OCI-LY1 (cell line): ENCODE data around the gene SETD5.

Experiments
- H2AFZ ChIP-seq: fragments of 200-600 bp; sonication (generic), shearing (Covaris generic); 2 replicates; pipeline ENCODE4 v1.6.0; 2014; ENCODE audit warnings: antibody characterized with exemption, mild to moderate bottlenecking, low read length
- H3F3A ChIP-seq: fragments of 200-600 bp; sonication (generic), shearing (Covaris generic); 2 replicates; pipeline ENCODE4 v1.6.0; 2014; ENCODE audit warnings: mild to moderate bottlenecking, antibody characterized with exemption, low read length, moderate library complexity; ENCODE audit not compliant: insufficient read depth
- H3K27ac ChIP-seq: fragments of 200-600 bp; sonication (generic); 2 replicates; pipeline ENCODE4 v1.5.1; 2014; ENCODE audit warnings: low read length, mixed run types, mild to moderate bottlenecking, low read depth; ENCODE audit not compliant: poor library complexity, severe bottlenecking
- H3K27me3 ChIP-seq: fragments of 200-600 bp; sonication (generic); 2 replicates; pipeline ENCODE4 v1.6.0; 2014; ENCODE audit warnings: antibody characterized with exemption, mild to moderate bottlenecking, low read length, moderate library complexity; ENCODE audit not compliant: insufficient read depth
- H3K36me3 ChIP-seq: fragments of 200-600 bp; sonication (generic); 2 replicates; pipeline ENCODE4 v1.6.1; 2014; ENCODE audit warnings: mild to moderate bottlenecking, antibody characterized with exemption, low read length, moderate library complexity, mixed read lengths; ENCODE audit not compliant: insufficient read depth
- H3K4me1 ChIP-seq: fragments of 200-600 bp; sonication (generic); 2 replicates; pipeline ENCODE4 v1.5.1; 2014; ENCODE audit warnings: mild to moderate bottlenecking, low read length, moderate library complexity; ENCODE audit not compliant: insufficient read depth, severe bottlenecking
- H3K4me2 ChIP-seq: fragments of 200-600 bp; sonication (generic), shearing (Covaris generic); 2 replicates; pipeline ENCODE4 v1.6.1; 2014; ENCODE audit warnings: low read length
- H3K4me3 ChIP-seq: fragments of 200-600 bp; sonication (generic); 2 replicates; pipeline ENCODE4 v1.5.1; 2014; ENCODE audit warnings: low read length, low read depth, mild to moderate bottlenecking, mixed read lengths; ENCODE audit not compliant: poor library complexity, severe bottlenecking
- H3K79me2 ChIP-seq: fragments of 200-600 bp; shearing (Covaris generic); 2 replicates; pipeline ENCODE4 v1.6.1; 2016; ENCODE audit warnings: mixed run types, low read length, mixed read lengths; ENCODE audit not compliant: insufficient read depth
- H3K9ac ChIP-seq: fragments of 200-600 bp; sonication (generic), shearing (Covaris generic); 2 replicates; pipeline ENCODE4 v1.6.1; 2014; ENCODE audit warnings: mild to moderate bottlenecking, low read length, mixed read lengths
- H3K9me2 ChIP-seq: fragments of 200-600 bp; sonication (generic), shearing (Covaris generic); 2 replicates; pipeline ENCODE4 v1.6.1; 2014; ENCODE audit warnings: low read depth, mild to moderate bottlenecking, low read length, mixed read lengths
- H3K9me3 ChIP-seq: fragments of 200-600 bp; shearing (Covaris generic); 2 replicates; pipeline ENCODE4 v1.6.1; 2014; ENCODE audit warnings: low read length, mixed read lengths
- H4K20me1 ChIP-seq: fragments of 200-600 bp; sonication (generic), shearing (Covaris generic); 2 replicates; pipeline ENCODE4 v1.6.0; 2016; ENCODE audit warnings: mild to moderate bottlenecking, low read length; ENCODE audit not compliant: insufficient read depth
- CTCF ChIP-seq: fragments of 200-600 bp; sonication (generic), shearing (Covaris generic); IDR thresholded peaks from 2 replicates; pipeline ENCODE4 v1.5.1; 2017; ENCODE audit warnings: mild to moderate bottlenecking, antibody characterized with exemption, low read length, moderate library complexity, mixed read lengths
- EZH2 ChIP-seq: fragments of 200-600 bp; sonication (generic), shearing (Covaris generic); IDR thresholded peaks from 2 replicates; pipeline ENCODE4 v1.8.0; 2017; ENCODE audit warnings: borderline replicate concordance, mixed run types, mild to moderate bottlenecking, antibody characterized with exemption, low read length, moderate library complexity, mixed read lengths

SETD5 gene

GRCh38 chr3:9405756-9406155 is 8.3 kb downstream of the SETD5 start:
- Histone ChIP-seq H3K27ac (no peak overlapping the region), H3K9me2 (no peaks in the 10 kb centered on the region), H3K79me2 (peaks cover 100% of the 10 kb centered on the region), H3K4me2 (no peak overlapping the region; the same call in 1 of the 2 replicates), H3K9me3 (peaks cover 2% of the 10 kb centered on the region; the same call in 1 of the 2 replicates), H3K4me3 (no peak overlapping the region), H3K36me3 (peaks cover 15% of the 10 kb centered on the region), H3K27me3 (no peaks in the 10 kb centered on the region), H2AFZ (no peak overlapping the region), H3K4me1 (peaks cover 76% of the 10 kb centered on the region), H4K20me1 (no peaks in the 10 kb centered on the region), H3F3A (0 out of 2 replicates have a peak, but pooled peaks cover 4% of the 10 kb centered on the region), H3K9ac (no peak overlapping the region)
- no peak for TF ChIP-seq CTCF
- TF ChIP-seq EZH2 = no peak

- H3K36me3 ChIP-seq = peaks cover 15% of the 10 kb centered on the region
- TF ChIP-seq CTCF (no peak), EZH2 (no peak)
- 0 out of 2 replicates have a peak, but pooled peaks cover 4% of the 10 kb centered on the region for H3F3A ChIP-seq
- H3K79me2 ChIP-seq = peaks cover 100% of the 10 kb centered on the region
- no peaks in the 10 kb centered on the region for H4K20me1 ChIP-seq
- H3K27ac ChIP-seq = no peak overlapping the region
- no peak overlapping the region for H3K4me3 ChIP-seq
- no peaks in the 10 kb centered on the region for H3K9me2 ChIP-seq
- no peak overlapping the region for H2AFZ ChIP-seq
- H3K4me1 ChIP-seq = peaks cover 63% of the 10 kb centered on the region
- H3K27me3 ChIP-seq = no peaks in the 10 kb centered on the region
- no peak overlapping the region; the same call in 1 of the 2 replicates for H3K4me2 ChIP-seq
- peaks cover 2% of the 10 kb centered on the region; the same call in 1 of the 2 replicates for H3K9me3 ChIP-seq
- H3K9ac ChIP-seq = no peak overlapping the region
These were observed 9.6 kb downstream of the SETD5 start for GRCh38 chr3:9406856-9407626.

GRCh38 chr3:9408061-9408460 is 10.6 kb downstream of the SETD5 start:
- peaks cover 53% of the 10 kb centered on the region for H3K4me1 ChIP-seq
- peaks cover 100% of the 10 kb centered on the region for H3K79me2 ChIP-seq
- H3K9me3 ChIP-seq = peaks cover 2% of the 10 kb centered on the region; the same call in 1 of the 2 replicates
- H3F3A ChIP-seq = 0 out of 2 replicates have a peak, but pooled peaks cover 4% of the 10 kb centered on the region
- H3K9ac ChIP-seq = no peak overlapping the region
- H3K36me3 ChIP-seq = peaks cover 15% of the 10 kb centered on the region
- no peak overlapping the region for H2AFZ ChIP-seq
- H3K4me2 ChIP-seq = no peak overlapping the region
- no peaks in the 10 kb centered on the region for H3K27me3 ChIP-seq
- H3K9me2 ChIP-seq = no peaks in the 10 kb centered on the region
- no peak overlapping the region for H3K4me3 ChIP-seq
- no peaks in the 10 kb centered on the region for H4K20me1 ChIP-seq
- no peak overlapping the region for H3K27ac ChIP-seq
- no peak for TF ChIP-seq EZH2
- TF ChIP-seq CTCF = no peak
